ENCODE results near the gene ALPI.

ALPI gene

DNA sequence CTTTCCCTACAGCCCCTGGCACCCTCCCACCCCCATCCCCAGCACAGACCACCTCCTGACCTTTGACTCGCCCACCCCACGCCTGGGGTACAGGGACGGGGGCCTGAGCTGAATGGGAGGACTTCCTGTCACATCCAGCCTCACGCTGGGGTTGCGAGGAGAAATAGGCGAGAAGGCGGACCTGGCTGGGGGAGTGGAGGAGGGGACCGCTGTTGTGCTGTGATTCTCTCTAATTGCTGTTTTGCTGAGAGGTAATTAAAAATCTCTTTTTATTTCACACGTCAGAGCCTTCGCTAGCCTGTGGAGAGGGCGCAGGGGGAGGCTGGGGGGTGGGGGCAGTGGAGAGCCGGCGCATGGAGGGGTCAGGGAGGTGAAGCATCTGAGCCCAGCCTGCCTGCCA lies 41.4 kb downstream of the ALPI start:
- Histone ChIP-seq H3K27ac (ENCODE audit: low read depth, low read length) (no peak overlapping the region), H3K36me3 (ENCODE audit: control insufficient read depth in 5 of 5, insufficient read depth in 5 of 5, low read length in 5 of 5) (no peaks in the 10 kb centered on the region), H3K27me3 (ENCODE audit: control insufficient read depth in 5 of 5, insufficient read depth in 4 of 5, low read length in 5 of 5) (peaks cover 12 to 30% (median 22%) of the 10 kb centered on the region in 5 donors), H3K9ac (ENCODE audit: low read length in 5 of 5) (no peak overlapping the region), H3K4me3 (ENCODE audit: low read depth in 1 of 5, low read length in 5 of 5) (no peak overlapping the region), H3K9me3 (ENCODE audit: control insufficient read depth in 5 of 5, low read length in 5 of 5) (no peaks in the 10 kb centered on the region), H3K4me1 (ENCODE audit: control insufficient read depth in 5 of 5, insufficient read depth in 5 of 5, low read length in 5 of 5) (peaks cover 0 to under 1% (median under 1%) of the 10 kb centered on the region in 5 donors)

DNA sequence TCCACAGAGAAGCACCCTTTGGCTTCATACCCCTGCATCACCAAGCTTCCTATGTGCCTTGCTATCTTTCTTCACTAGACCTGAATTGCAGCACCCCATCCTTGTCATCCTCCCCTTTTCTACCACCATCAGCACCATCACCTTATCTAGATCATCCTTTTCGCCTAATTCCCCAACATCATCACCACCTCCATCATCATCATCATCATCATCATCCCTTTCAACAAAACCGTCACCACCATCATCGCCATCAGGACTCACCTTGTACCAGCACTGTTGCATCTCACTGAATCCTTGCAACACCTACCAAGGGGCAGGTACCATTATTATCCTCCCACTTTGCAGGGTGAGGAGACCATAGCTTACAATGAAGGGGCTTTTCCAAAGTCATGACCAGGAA lies 42.5 kb downstream of the ALPI start:
- Histone ChIP-seq H3K27ac (ENCODE audit: low read depth, low read length) (no peak overlapping the region), H3K4me3 (ENCODE audit: low read depth in 1 of 5, low read length in 5 of 5) (no peak overlapping the region), H3K36me3 (ENCODE audit: control insufficient read depth in 5 of 5, insufficient read depth in 5 of 5, low read length in 5 of 5) (no peaks in the 10 kb centered on the region), H3K9me3 (ENCODE audit: control insufficient read depth in 5 of 5, low read length in 5 of 5) (no peaks in the 10 kb centered on the region), H3K9ac (ENCODE audit: low read length in 5 of 5) (no peak overlapping the region), H3K4me1 (ENCODE audit: control insufficient read depth in 5 of 5, insufficient read depth in 5 of 5, low read length in 5 of 5) (peaks cover 0 to 10% (median 10%) of the 10 kb centered on the region in 5 donors), H3K27me3 (ENCODE audit: control insufficient read depth in 5 of 5, insufficient read depth in 4 of 5, low read length in 5 of 5) (peaks cover 14 to 37% (median 23%) of the 10 kb centered on the region in 5 donors)

DNA sequence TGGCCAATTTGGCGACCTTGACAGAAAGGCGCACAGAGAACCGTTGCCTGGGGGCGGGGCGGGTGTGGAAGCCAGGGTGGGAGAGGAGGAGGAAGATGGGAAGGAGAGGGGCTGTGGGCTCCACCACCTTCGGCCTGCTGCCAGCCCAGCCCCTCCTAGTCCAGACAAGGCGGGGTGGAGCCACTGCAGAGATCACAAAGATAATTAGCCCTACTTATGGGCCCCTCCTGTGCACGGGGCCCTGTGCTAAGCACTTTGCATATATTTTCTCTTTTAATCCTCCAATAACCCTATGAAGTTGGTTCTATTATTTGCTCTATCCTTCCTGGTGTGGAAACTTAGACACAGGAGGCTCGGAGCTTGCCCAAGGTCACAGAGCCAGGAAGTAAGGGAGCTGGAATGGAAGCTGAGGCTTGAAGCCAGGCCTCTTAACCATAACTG lies 45.4 kb downstream of the ALPI start:
- Histone ChIP-seq H3K27ac (ENCODE audit: low read depth, low read length) (no peak overlapping the region), H3K27me3 (ENCODE audit: control insufficient read depth in 5 of 5, insufficient read depth in 4 of 5, low read length in 5 of 5) (peaks cover 40 to 60% (median 42%) of the 10 kb centered on the region in 5 donors), H3K4me3 (ENCODE audit: low read depth in 1 of 5, low read length in 5 of 5) (no peak overlapping the region), H3K36me3 (ENCODE audit: control insufficient read depth in 5 of 5, insufficient read depth in 5 of 5, low read length in 5 of 5) (no peaks in the 10 kb centered on the region), H3K4me1 (ENCODE audit: control insufficient read depth in 5 of 5, insufficient read depth in 5 of 5, low read length in 5 of 5) (peaks cover 0 to 13% (median 12%) of the 10 kb centered on the region in 5 donors), H3K9ac (ENCODE audit: low read length in 5 of 5) (no peak overlapping the region), H3K9me3 (ENCODE audit: control insufficient read depth in 5 of 5, low read length in 5 of 5) (no peaks in the 10 kb centered on the region)

GRCh38 chr2:232501794-232502390 lies 45.9 kb downstream of the ALPI start:
- Histone ChIP-seq H3K27me3 (ENCODE audit: control insufficient read depth in 5 of 5, insufficient read depth in 4 of 5, low read length in 5 of 5) (peaks cover 40 to 64% (median 45%) of the 10 kb centered on the region in 5 donors), H3K9me3 (ENCODE audit: control insufficient read depth in 5 of 5, low read length in 5 of 5) (no peaks in the 10 kb centered on the region), H3K4me3 (ENCODE audit: low read depth in 1 of 5, low read length in 5 of 5) (no peak overlapping the region), H3K4me1 (ENCODE audit: control insufficient read depth in 5 of 5, insufficient read depth in 5 of 5, low read length in 5 of 5) (peaks cover 0 to 13% (median 12%) of the 10 kb centered on the region in 5 donors), H3K36me3 (ENCODE audit: control insufficient read depth in 5 of 5, insufficient read depth in 5 of 5, low read length in 5 of 5) (no peaks in the 10 kb centered on the region), H3K9ac (ENCODE audit: low read length in 5 of 5) (no peak overlapping the region), H3K27ac (ENCODE audit: low read depth, low read length) (no peak overlapping the region)

- H3K9ac ChIP-seq (ENCODE audit: low read length in 5 of 5): no peak overlapping the region
- H3K27me3 ChIP-seq (ENCODE audit: control insufficient read depth in 5 of 5, insufficient read depth in 4 of 5, low read length in 5 of 5): peaks cover 40 to 63% (median 45%) of the 10 kb centered on the region in 5 donors
- H3K9me3 ChIP-seq (ENCODE audit: control insufficient read depth in 5 of 5, low read length in 5 of 5): no peaks in the 10 kb centered on the region
- no peak overlapping the region for H3K27ac ChIP-seq (ENCODE audit: low read depth, low read length)
- H3K4me3 ChIP-seq (ENCODE audit: low read depth in 1 of 5, low read length in 5 of 5): peak overlapping the region in 1 of 5 donors; percentile 5
- H3K4me1 ChIP-seq (ENCODE audit: control insufficient read depth in 5 of 5, insufficient read depth in 5 of 5, low read length in 5 of 5): peaks cover 0 to 13% (median 12%) of the 10 kb centered on the region in 5 donors
- no peaks in the 10 kb centered on the region for H3K36me3 ChIP-seq (ENCODE audit: control insufficient read depth in 5 of 5, insufficient read depth in 5 of 5, low read length in 5 of 5)
Observed at GRCh38 chr2:232502511-232502910, 46.6 kb downstream of the ALPI start.

GRCh38 chr2:232502911-232503808 lies 47.2 kb downstream of the ALPI start:
- H3K9me3 ChIP-seq (ENCODE audit: control insufficient read depth in 5 of 5, low read length in 5 of 5): no peaks in the 10 kb centered on the region
- peaks cover 38 to 69% (median 45%) of the 10 kb centered on the region in 5 donors for H3K27me3 ChIP-seq (ENCODE audit: control insufficient read depth in 5 of 5, insufficient read depth in 4 of 5, low read length in 5 of 5)
- H3K9ac ChIP-seq (ENCODE audit: low read length in 5 of 5): no peak overlapping the region
- no peaks in the 10 kb centered on the region for H3K36me3 ChIP-seq (ENCODE audit: control insufficient read depth in 5 of 5, insufficient read depth in 5 of 5, low read length in 5 of 5)
- no peak overlapping the region for H3K27ac ChIP-seq (ENCODE audit: low read depth, low read length)
- H3K4me3 ChIP-seq (ENCODE audit: low read depth in 1 of 5, low read length in 5 of 5): peak overlapping the region in 4 of 5 donors; percentile 11 to 49 (median 43)
- peaks cover 0 to 13% (median 12%) of the 10 kb centered on the region in 5 donors for H3K4me1 ChIP-seq (ENCODE audit: control insufficient read depth in 5 of 5, insufficient read depth in 5 of 5, low read length in 5 of 5)

- peaks cover 37 to 73% (median 45%) of the 10 kb centered on the region in 5 donors for H3K27me3 ChIP-seq (ENCODE audit: control insufficient read depth in 5 of 5, insufficient read depth in 4 of 5, low read length in 5 of 5)
- peak overlapping the region in 3 of 5 donors; percentile 40 to 49 (median 46) for H3K4me3 ChIP-seq (ENCODE audit: low read depth in 1 of 5, low read length in 5 of 5)
- no peak overlapping the region for H3K27ac ChIP-seq (ENCODE audit: low read depth, low read length)
- H3K4me1 ChIP-seq (ENCODE audit: control insufficient read depth in 5 of 5, insufficient read depth in 5 of 5, low read length in 5 of 5): peaks cover 0 to 13% (median 12%) of the 10 kb centered on the region in 5 donors
- no peaks in the 10 kb centered on the region for H3K9me3 ChIP-seq (ENCODE audit: control insufficient read depth in 5 of 5, low read length in 5 of 5)
- no peaks in the 10 kb centered on the region for H3K36me3 ChIP-seq (ENCODE audit: control insufficient read depth in 5 of 5, insufficient read depth in 5 of 5, low read length in 5 of 5)
- H3K9ac ChIP-seq (ENCODE audit: low read length in 5 of 5): no peak overlapping the region
Observed at GRCh38 chr2:232503809-232504323, 47.9 kb downstream of the ALPI start.

GRCh38 chr2:232504438-232504837 lies 48.5 kb downstream of the ALPI start:
- H3K4me1 ChIP-seq (ENCODE audit: control insufficient read depth in 5 of 5, insufficient read depth in 5 of 5, low read length in 5 of 5): peaks cover 0 to 13% (median 12%) of the 10 kb centered on the region in 5 donors
- no peak overlapping the region for H3K27ac ChIP-seq (ENCODE audit: low read depth, low read length)
- no peaks in the 10 kb centered on the region for H3K36me3 ChIP-seq (ENCODE audit: control insufficient read depth in 5 of 5, insufficient read depth in 5 of 5, low read length in 5 of 5)
- H3K4me3 ChIP-seq (ENCODE audit: low read depth in 1 of 5, low read length in 5 of 5): no peak overlapping the region
- peaks cover 37 to 67% (median 45%) of the 10 kb centered on the region in 5 donors for H3K27me3 ChIP-seq (ENCODE audit: control insufficient read depth in 5 of 5, insufficient read depth in 4 of 5, low read length in 5 of 5)
- H3K9me3 ChIP-seq (ENCODE audit: control insufficient read depth in 5 of 5, low read length in 5 of 5): no peaks in the 10 kb centered on the region
- no peak overlapping the region for H3K9ac ChIP-seq (ENCODE audit: low read length in 5 of 5)

DNA sequence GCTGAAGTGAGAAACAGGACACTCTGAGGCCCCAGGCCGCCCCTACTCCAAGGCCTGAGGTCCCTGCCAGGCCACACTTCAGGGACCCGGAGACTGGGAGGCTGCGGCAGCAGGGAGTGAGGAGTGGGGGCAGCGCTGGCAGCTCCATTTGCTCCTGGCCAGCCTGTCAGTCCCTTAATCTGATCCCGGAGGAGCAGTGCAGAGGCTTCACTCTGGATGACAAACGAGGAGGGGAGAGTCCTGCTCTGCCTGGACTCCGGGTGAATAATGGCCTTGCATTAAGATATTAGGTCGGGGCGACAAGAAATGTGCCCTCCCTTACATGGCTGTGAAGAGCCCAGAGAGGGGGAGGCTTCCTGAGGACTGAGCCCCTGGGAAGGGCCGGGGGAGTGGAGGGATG lies 49.9 kb downstream of the ALPI start:
- Histone ChIP-seq H3K27me3 (ENCODE audit: control insufficient read depth in 5 of 5, insufficient read depth in 4 of 5, low read length in 5 of 5) (peaks cover 36 to 57% (median 37%) of the 10 kb centered on the region in 5 donors), H3K9me3 (ENCODE audit: control insufficient read depth in 5 of 5, low read length in 5 of 5) (no peaks in the 10 kb centered on the region)

GRCh38 chr2:232506709-232507108 lies 50.8 kb downstream of the ALPI start:
- no peaks in the 10 kb centered on the region for H3K36me3 ChIP-seq (ENCODE audit: control insufficient read depth in 5 of 5, insufficient read depth in 5 of 5, low read length in 5 of 5)
- H3K4me3 ChIP-seq (ENCODE audit: low read depth in 1 of 5, low read length in 5 of 5): no peak overlapping the region
- H3K9ac ChIP-seq (ENCODE audit: low read length in 5 of 5): no peak overlapping the region
- H3K27me3 ChIP-seq (ENCODE audit: control insufficient read depth in 5 of 5, insufficient read depth in 4 of 5, low read length in 5 of 5): peaks cover 36 to 60% (median 37%) of the 10 kb centered on the region in 5 donors
- H3K4me1 ChIP-seq (ENCODE audit: control insufficient read depth in 5 of 5, insufficient read depth in 5 of 5, low read length in 5 of 5): peaks cover 0 to 13% (median 12%) of the 10 kb centered on the region in 5 donors
- no peak overlapping the region for H3K27ac ChIP-seq (ENCODE audit: low read depth, low read length)
- H3K9me3 ChIP-seq (ENCODE audit: control insufficient read depth in 5 of 5, low read length in 5 of 5): no peaks in the 10 kb centered on the region

More for the DNA sequence above, 49.9 kb downstream of the ALPI start:
- Histone ChIP-seq H3K9ac (ENCODE audit: low read length in 5 of 5) (no peak overlapping the region), H3K4me1 (ENCODE audit: control insufficient read depth in 5 of 5, insufficient read depth in 5 of 5, low read length in 5 of 5) (peaks cover 0 to 13% (median 12%) of the 10 kb centered on the region in 5 donors), H3K4me3 (ENCODE audit: low read depth in 1 of 5, low read length in 5 of 5) (no peak overlapping the region), H3K36me3 (ENCODE audit: control insufficient read depth in 5 of 5, insufficient read depth in 5 of 5, low read length in 5 of 5) (no peaks in the 10 kb centered on the region), H3K27ac (ENCODE audit: low read depth, low read length) (no peak overlapping the region)
